ENCODE measurements around the gene NAP1L4. TPM values are rescaled to one million over a fixed set of nuclear protein-coding genes. Genes with fewer than 3 reads are reported as not detected.
A peak's percentile ranks its signal among the peaks of the same experiment; 100 is the strongest.

Gene NAP1L4
- total RNA-seq, 2 donors from 2014 or later, result 198 to 206 TPM

GRCh38 chr11:2930704-2931419 is 61.3 kb downstream of the NAP1L4 start:
- TF ChIP-seq CTCF (conservative IDR thresholded peaks at IDR 0.05), result peak; percentile 92
- WGBS, 2 experiments (ENCODE audit: insufficient coverage in 1 of 2, insufficient read length in 1 of 2), result 41 to 77% methylated on average over 10 to 21 of the region's 21 CpGs
- peaks cover 38% of the 10 kb centered on the region for H3K27me3 Mint-ChIP-seq (ENCODE audit: insufficient read depth)
- Histone ChIP-seq H3K27me3 (ENCODE audit: control insufficient read depth, insufficient read depth, low read length, poor library complexity, severe bottlenecking) (peaks cover 33% of the 10 kb centered on the region), H3K9ac (ENCODE audit: extremely low read depth, low read length, poor library complexity, severe bottlenecking) (peak overlapping the region; percentile 38), H3K9me3 (ENCODE audit: control insufficient read depth, low read length) (no peaks in the 10 kb centered on the region), H3K4me3 (ENCODE audit: low read length) (peak overlapping the region; percentile 71), H3K4me1 (ENCODE audit: control insufficient read depth, insufficient read depth, low read length) (no peaks in the 10 kb centered on the region), H3K36me3 (ENCODE audit: control insufficient read depth, insufficient read depth, low read length) (no peaks in the 10 kb centered on the region), H3K27ac (ENCODE audit: low read depth, low read length) (no peak overlapping the region)
- H3K4me1 Mint-ChIP-seq, result peaks cover 8% of the 10 kb centered on the region
- DNase-seq, result peak; percentile 98
- H3K9me3 Mint-ChIP-seq, result no peaks in the 10 kb centered on the region
- H3K36me3 Mint-ChIP-seq (ENCODE audit: low read depth), result no peaks in the 10 kb centered on the region
- H3K27ac Mint-ChIP-seq, result peak overlapping the region; percentile 87
- peak overlapping the region; percentile 50 for H3K4me3 Mint-ChIP-seq

GRCh38 chr11:2929950-2930703 is 62.0 kb downstream of the NAP1L4 start:
- WGBS, 2 experiments (ENCODE audit: insufficient coverage in 1 of 2, insufficient read length in 1 of 2), result 7 to 8% methylated on average over 19 to 47 of the region's 47 CpGs
- Histone ChIP-seq H3K9me3 (ENCODE audit: control insufficient read depth, low read length) (no peaks in the 10 kb centered on the region), H3K9ac (ENCODE audit: extremely low read depth, low read length, poor library complexity, severe bottlenecking) (peak overlapping the region; percentile 38), H3K27me3 (ENCODE audit: control insufficient read depth, insufficient read depth, low read length, poor library complexity, severe bottlenecking) (peaks cover 33% of the 10 kb centered on the region), H3K4me3 (ENCODE audit: low read length) (peak overlapping the region; percentile 71), H3K4me1 (ENCODE audit: control insufficient read depth, insufficient read depth, low read length) (no peaks in the 10 kb centered on the region), H3K27ac (ENCODE audit: low read depth, low read length) (no peak overlapping the region), H3K36me3 (ENCODE audit: control insufficient read depth, insufficient read depth, low read length) (no peaks in the 10 kb centered on the region)
- no peaks in the 10 kb centered on the region for H3K9me3 Mint-ChIP-seq
- DNase-seq, result peak; percentile 90
- no peaks in the 10 kb centered on the region for H3K36me3 Mint-ChIP-seq (ENCODE audit: low read depth)
- TF ChIP-seq CTCF (conservative IDR thresholded peaks at IDR 0.05), result no peak
- H3K4me3 Mint-ChIP-seq, result peak overlapping the region; percentile 50
- peaks cover 8% of the 10 kb centered on the region for H3K4me1 Mint-ChIP-seq
- H3K27me3 Mint-ChIP-seq (ENCODE audit: insufficient read depth), result peaks cover 38% of the 10 kb centered on the region
- H3K27ac Mint-ChIP-seq, result peak overlapping the region; percentile 87

- Histone ChIP-seq H3K4me3 (ENCODE audit: low read length) (peak overlapping the region; percentile 71), H3K9me3 (ENCODE audit: control insufficient read depth, low read length) (no peaks in the 10 kb centered on the region), H3K27ac (ENCODE audit: low read depth, low read length) (no peak overlapping the region), H3K36me3 (ENCODE audit: control insufficient read depth, insufficient read depth, low read length) (no peaks in the 10 kb centered on the region), H3K9ac (ENCODE audit: extremely low read depth, low read length, poor library complexity, severe bottlenecking) (peak overlapping the region; percentile 38), H3K4me1 (ENCODE audit: control insufficient read depth, insufficient read depth, low read length) (no peaks in the 10 kb centered on the region), H3K27me3 (ENCODE audit: control insufficient read depth, insufficient read depth, low read length, poor library complexity, severe bottlenecking) (peaks cover 33% of the 10 kb centered on the region)
- WGBS, 2 experiments (ENCODE audit: insufficient coverage in 1 of 2, insufficient read length in 1 of 2), result 3 to 5% methylated on average over 10 to 48 of the region's 48 CpGs
- Mint-ChIP-seq H3K9me3 (no peaks in the 10 kb centered on the region), H3K27ac (no peak overlapping the region), H3K27me3 (ENCODE audit: insufficient read depth) (peaks cover 38% of the 10 kb centered on the region), H3K4me1 (peaks cover 8% of the 10 kb centered on the region), H3K36me3 (ENCODE audit: low read depth) (no peaks in the 10 kb centered on the region), H3K4me3 (peak overlapping the region; percentile 63)
- TF ChIP-seq CTCF (conservative IDR thresholded peaks at IDR 0.05), result no peak
- DNase-seq, result no peak
Observed at GRCh38 chr11:2929531-2929949, 62.6 kb downstream of the NAP1L4 start.
